Activated CD4-positive, alpha-beta memory T cell treated with anti-CD3 and anti-CD28 coated beads for 36 hours (primary cell): ENCODE data around the gene NEDD8. TPM values are rescaled to one million over a fixed set of nuclear protein-coding genes. Genes with fewer than 3 reads are reported as not detected.
A peak's percentile ranks its signal among the peaks of the same experiment; 100 is the strongest.
"Not testable (repeated sequence)": the region's sequence is repeated elsewhere in the genome, so short reads cannot be mapped to it uniquely, and the experiment has no call there.

Experiments used
- CTCF ChIA-PET: fragments of 350-600 bp; sonication (Branson Sonifier 250); formaldehyde crosslinking; loops from one replicate; lab custom pipeline; 2021; ENCODE audit warnings: antibody characterized with exemption, inconsistent platforms; lab: Charles Lee
- POLR2A ChIA-PET: fragments of 350-600 bp; sonication (Branson Sonifier 250); formaldehyde crosslinking; loops from one replicate; lab custom pipeline; 2021; ENCODE audit warnings: antibody characterized with exemption; lab: Charles Lee
- DNase-seq: peaks from one replicate; pipeline ENCODE4 v3.0.0-alpha.2; 2020
- H3K27ac Mint-ChIP-seq: one replicate; pipeline ENCODE4 v1.8.0; 2021; ENCODE audit warnings: mixed read lengths
- H3K27me3 Mint-ChIP-seq: one replicate; pipeline ENCODE4 v1.8.0; 2021; ENCODE audit warnings: mixed read lengths
- H3K36me3 Mint-ChIP-seq: one replicate; pipeline ENCODE4 v1.8.0; 2021; ENCODE audit warnings: mixed read lengths
- H3K4me1 Mint-ChIP-seq: one replicate; pipeline ENCODE4 v1.8.0; 2021; ENCODE audit warnings: low read depth, mixed read lengths
- H3K4me3 Mint-ChIP-seq: one replicate; pipeline ENCODE4 v1.8.0; 2021; ENCODE audit warnings: mild to moderate bottlenecking, mixed read lengths
- H3K9me3 Mint-ChIP-seq: one replicate; pipeline ENCODE4 v1.8.0; 2021; ENCODE audit warnings: mixed read lengths
- intact Hi-C: fragments of 100-400 bp; cut with micrococcal nuclease; formaldehyde crosslinking; loops from one replicate; pipeline ENCODE4 v1.15.1; 2023
- total RNA-seq, 2 experiments: library from RNA; stranded (reverse); gene quantifications; one replicate each; pipeline ENCODE4 v1.2.3, GENCODE V29; 2021

Gene NEDD8
- total RNA-seq, 2 experiments from 2014 or later, result 202 to 213 TPM

DNA sequence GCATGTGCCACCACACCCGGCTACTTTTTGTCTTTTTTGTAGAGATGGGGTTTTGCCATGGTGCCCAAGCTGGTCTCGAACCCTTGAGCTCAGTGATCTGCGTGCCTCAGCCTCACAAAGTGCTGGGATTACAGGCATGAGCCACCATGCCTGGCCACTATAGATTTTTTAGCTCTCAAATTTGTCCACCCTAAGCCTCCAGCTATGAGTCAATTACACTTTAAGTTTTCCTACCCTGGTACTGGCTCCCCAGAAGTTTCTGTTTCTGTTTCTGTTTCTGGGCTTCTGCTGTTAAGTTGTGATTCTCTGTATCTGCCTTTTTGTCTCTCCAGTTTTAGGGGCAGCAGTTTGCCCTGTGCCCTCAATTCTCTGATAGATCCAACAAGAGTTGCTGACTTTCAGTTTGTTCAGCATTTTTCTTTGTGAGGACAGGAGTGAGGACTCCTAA, 14.6 kb upstream of the NEDD8 start:
- Mint-ChIP-seq H3K4me3 (peak overlapping the region; percentile 60), H3K27me3 (no peaks in the 10 kb centered on the region), H3K9me3 (no peaks in the 10 kb centered on the region), H3K27ac (peak overlapping the region; percentile 90), H3K36me3 (no peaks in the 10 kb centered on the region), H3K4me1 (peaks cover 46% of the 10 kb centered on the region)
- DNase-seq, result peak; percentile 56
- CTCF ChIA-PET, result interaction anchor here (0.6 to 9.2 kb wide), 20 partner anchors 10 to 195 kb away, joined by 3 to 197 read pairs (median 4); partner anchors contain the start of genes CIDEB, DHRS1, IRF9 and LTB4R
- intact Hi-C loops, result loop anchor here (1.0 kb wide), 1 partner anchor 28 kb away; no protein-coding TSS in a partner anchor
- POLR2A ChIA-PET, result interaction anchor here (0.6 to 2.4 kb wide), 18 partner anchors 12 to 1053 kb away, joined by 3 to 8 read pairs (median 4); partner anchors contain the start of genes IPO4, KHNYN and RABGGTA

- peaks cover 50% of the 10 kb centered on the region for H3K4me1 Mint-ChIP-seq
- DNase-seq, result not testable (repeated sequence)
These were observed 13.2 kb upstream of the NEDD8 start for GRCh38 chr14:24245350-24245749.

GRCh38 chr14:24243336-24243836, 11.2 kb upstream of the NEDD8 start:
- H3K4me1 Mint-ChIP-seq, result peaks cover 58% of the 10 kb centered on the region
- H3K36me3 Mint-ChIP-seq, result peaks cover 24% of the 10 kb centered on the region
- intact Hi-C loops, result loop anchor here (1.0 to 2.0 kb wide), 3 partner anchors 45 to 188 kb away; partner anchors contain the start of gene IPO4
- DNase-seq, result no peak
- no peaks in the 10 kb centered on the region for H3K27me3 Mint-ChIP-seq
- peak overlapping the region; percentile 84 for H3K4me3 Mint-ChIP-seq
- H3K27ac Mint-ChIP-seq, result peak overlapping the region; percentile 96
- POLR2A ChIA-PET, result interaction anchor here (0.7 to 3.0 kb wide), 15 partner anchors 9 to 187 kb away, joined by 3 to 53 read pairs (median 7); partner anchors contain the start of genes CHMP4A, DHRS1, EMC9 and GMPR2
- no peaks in the 10 kb centered on the region for H3K9me3 Mint-ChIP-seq
- CTCF ChIA-PET, result interaction anchor here (0.7 to 9.2 kb wide), 25 partner anchors 8 to 194 kb away, joined by 3 to 224 read pairs (median 10); partner anchors contain the start of genes CHMP4A, CIDEB, DHRS1 and GMPR2

More at GRCh38 chr14:24245350-24245749, 13.2 kb upstream of the NEDD8 start:
- H3K4me3 Mint-ChIP-seq, H3K27me3 Mint-ChIP-seq, H3K36me3 Mint-ChIP-seq, H3K27ac Mint-ChIP-seq, intact Hi-C loops, H3K9me3 Mint-ChIP-seq: not testable (repeated sequence)
- ChIA-PET CTCF (interaction anchor here (1.1 to 9.2 kb wide), 5 partner anchors 46 to 88 kb away, joined by 3 to 224 read pairs (median 57); partner anchors contain the start of genes CIDEB, DHRS1, LTB4R and LTB4R2), POLR2A (interaction anchor here (0.6 to 0.8 kb wide), 3 partner anchors 29 to 52 kb away, joined by 3 to 6 read pairs (median 4); no protein-coding TSS in a partner anchor)

GRCh38 chr14:24241829-24242443, 9.8 kb upstream of the NEDD8 start:
- H3K9me3 Mint-ChIP-seq, result no peaks in the 10 kb centered on the region
- H3K27me3 Mint-ChIP-seq, result no peaks in the 10 kb centered on the region
- H3K27ac Mint-ChIP-seq, result peak overlapping the region; percentile 96
- ChIA-PET POLR2A (interaction anchor here (0.7 to 3.0 kb wide), 26 partner anchors 9 to 921 kb away, joined by 3 to 53 read pairs (median 5); partner anchors contain the start of genes CHMP4A, CIDEB, DCAF11 and DHRS1), CTCF (interaction anchor here (0.5 to 9.2 kb wide), 36 partner anchors 9 to 921 kb away, joined by 3 to 224 read pairs (median 7); partner anchors contain the start of genes CHMP4A, CIDEB, DCAF11 and DHRS1)
- peaks cover 38% of the 10 kb centered on the region for H3K36me3 Mint-ChIP-seq
- peaks cover 59% of the 10 kb centered on the region for H3K4me1 Mint-ChIP-seq
- intact Hi-C loops, result loop anchor here (1.0 to 2.0 kb wide), 10 partner anchors 10 to 200 kb away; partner anchors contain the start of genes CHMP4A, DCAF11, GMPR2 and IPO4
- peak; percentile 94 for DNase-seq
- H3K4me3 Mint-ChIP-seq, result peak overlapping the region; percentile 84

DNA sequence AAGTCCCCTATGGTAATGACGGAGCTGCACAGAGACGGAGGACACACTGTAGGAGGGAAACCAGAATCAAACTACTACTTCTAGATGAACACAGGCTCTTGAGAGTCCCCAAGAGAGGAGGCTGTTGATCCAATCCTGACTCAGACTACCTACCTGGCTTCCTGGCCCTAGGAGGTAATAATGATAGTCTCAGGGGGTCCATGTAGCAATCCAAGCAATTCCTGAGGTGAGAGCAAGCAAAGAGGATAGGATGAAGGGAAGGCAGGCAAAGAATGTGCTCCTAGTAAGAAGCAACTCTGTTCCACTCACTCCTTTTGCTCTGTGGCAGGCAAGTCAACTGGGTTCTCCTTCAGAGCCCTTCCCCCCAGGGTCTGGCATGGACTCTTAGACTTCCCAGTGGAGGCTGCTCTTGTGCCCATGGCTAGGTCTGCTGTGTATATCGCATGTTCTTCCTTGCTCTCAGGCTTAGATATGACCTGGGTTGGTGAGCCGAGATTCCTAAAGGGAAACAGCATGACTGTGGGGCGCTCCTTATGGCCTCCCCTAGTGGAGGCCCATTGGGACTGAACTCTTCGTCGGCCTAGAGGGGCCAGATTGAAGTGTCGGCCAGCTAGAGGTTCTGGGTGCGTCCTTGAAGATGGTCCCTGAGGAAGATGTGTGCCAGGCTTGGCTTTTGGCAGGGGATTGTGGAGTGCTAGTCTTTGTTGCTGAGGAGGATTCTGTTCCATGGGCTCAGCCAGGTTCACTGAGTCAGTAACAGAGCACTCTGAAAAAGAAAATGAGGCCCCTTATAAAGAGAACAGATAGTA, 8.1 kb upstream of the NEDD8 start:
- no peaks in the 10 kb centered on the region for H3K27me3 Mint-ChIP-seq

GRCh38 chr14:24238527-24239037, 6.4 kb upstream of the NEDD8 start:
- Mint-ChIP-seq H3K36me3 (peaks cover 58% of the 10 kb centered on the region), H3K27ac (peak overlapping the region; percentile 81), H3K27me3 (no peaks in the 10 kb centered on the region), H3K4me3 (no peak overlapping the region), H3K4me1 (peaks cover 72% of the 10 kb centered on the region), H3K9me3 (no peaks in the 10 kb centered on the region)
- CTCF ChIA-PET, result interaction anchor here (1.1 to 8.0 kb wide), 5 partner anchors 23 to 193 kb away, joined by 3 to 37 read pairs (median 5); partner anchors contain the start of genes CIDEB, LTB4R and MDP1
- POLR2A ChIA-PET, result interaction anchor here (0.7 to 1.8 kb wide), 8 partner anchors 23 to 101 kb away, joined by 3 to 5 read pairs (median 3); partner anchors contain the start of genes CHMP4A, IPO4, IRF9 and MDP1
- no peak for DNase-seq
- intact Hi-C loops, result no loop called here

More for the DNA sequence above, 8.1 kb upstream of the NEDD8 start:
- Mint-ChIP-seq H3K27ac (peak overlapping the region; percentile 81), H3K4me1 (peaks cover 64% of the 10 kb centered on the region), H3K36me3 (peaks cover 48% of the 10 kb centered on the region), H3K4me3 (peak overlapping the region; percentile 84), H3K9me3 (no peaks in the 10 kb centered on the region)
- ChIA-PET CTCF (interaction anchor here (1.1 to 9.2 kb wide), 5 partner anchors 57 to 70 kb away, joined by 3 to 224 read pairs (median 37); partner anchors contain the start of genes CIDEB, DHRS1, LTB4R and LTB4R2), POLR2A (interaction anchor here (1.0 kb wide), 1 partner anchor 25 kb away, joined by 4 read pairs; the partner anchor contains the start of gene MDP1)
- intact Hi-C loops, result no loop called here
- DNase-seq, result no peak

DNA sequence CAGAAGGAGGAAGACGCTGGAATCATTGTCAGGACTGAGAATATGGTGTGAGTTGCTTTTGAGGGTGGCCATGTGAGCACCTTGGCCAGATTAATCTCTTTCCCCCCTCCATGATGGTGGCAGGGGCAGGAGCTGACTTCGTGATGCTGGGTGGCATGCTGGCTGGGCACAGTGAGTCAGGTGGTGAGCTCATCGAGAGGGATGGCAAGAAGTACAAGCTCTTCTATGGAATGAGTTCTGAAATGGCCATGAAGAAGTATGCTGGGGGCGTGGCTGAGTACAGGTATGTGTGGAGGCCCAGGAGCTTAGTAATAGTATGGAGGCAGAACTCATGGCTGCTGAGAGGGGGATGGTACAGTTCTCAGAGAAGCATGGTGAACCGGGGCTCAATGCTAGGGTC, 6.0 kb upstream of the NEDD8 start:
- peaks cover 58% of the 10 kb centered on the region for H3K36me3 Mint-ChIP-seq
- no peaks in the 10 kb centered on the region for H3K9me3 Mint-ChIP-seq
- no peaks in the 10 kb centered on the region for H3K27me3 Mint-ChIP-seq
- no peak overlapping the region for H3K4me3 Mint-ChIP-seq
- DNase-seq, result peak; percentile 19
- H3K27ac Mint-ChIP-seq, result peak overlapping the region; percentile 81
- ChIA-PET POLR2A (interaction anchor here (0.7 to 1.8 kb wide), 10 partner anchors 22 to 197 kb away, joined by 3 to 5 read pairs (median 3); partner anchors contain the start of genes CHMP4A, CIDEB, IPO4 and IRF9), CTCF (interaction anchor here (1.1 to 8.0 kb wide), 6 partner anchors 22 to 193 kb away, joined by 3 to 37 read pairs (median 4); partner anchors contain the start of genes CIDEB, LTB4R and MDP1)
- H3K4me1 Mint-ChIP-seq, result peaks cover 71% of the 10 kb centered on the region
- intact Hi-C loops, result no loop called here

DNA sequence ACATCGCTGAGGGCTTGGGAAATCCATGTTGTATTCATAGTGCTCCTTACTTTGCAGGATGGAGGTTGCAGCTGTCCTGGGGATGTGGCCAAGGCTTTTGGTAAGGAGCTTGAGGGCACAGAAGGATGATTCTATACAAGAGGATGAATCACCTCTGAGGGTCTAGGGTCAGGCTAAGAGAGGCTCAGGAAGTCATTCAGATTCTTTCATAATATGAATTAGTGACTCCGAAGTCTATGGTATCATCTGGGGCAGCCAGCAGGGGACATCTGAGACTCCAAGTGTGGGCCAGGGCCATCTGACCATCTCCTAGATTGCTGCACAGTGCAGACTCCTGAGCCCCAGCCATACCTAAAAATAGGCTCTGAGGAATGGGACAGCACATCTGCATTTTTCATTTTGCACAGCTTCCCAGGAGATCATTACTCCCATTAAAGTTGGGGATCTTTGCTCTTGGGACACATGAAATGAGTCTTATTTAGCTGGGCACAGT, 5.3 kb upstream of the NEDD8 start:
- intact Hi-C loops, result no loop called here
- Mint-ChIP-seq H3K4me3 (no peak overlapping the region), H3K27ac (peak overlapping the region; percentile 81), H3K36me3 (peaks cover 58% of the 10 kb centered on the region), H3K9me3 (no peaks in the 10 kb centered on the region), H3K27me3 (no peaks in the 10 kb centered on the region), H3K4me1 (peaks cover 69% of the 10 kb centered on the region)
- CTCF ChIA-PET, result interaction anchor here (0.7 to 8.0 kb wide), 6 partner anchors 22 to 194 kb away, joined by 3 to 37 read pairs (median 4); partner anchors contain the start of genes CIDEB and MDP1
- POLR2A ChIA-PET, result interaction anchor here (0.8 to 1.8 kb wide), 9 partner anchors 22 to 198 kb away, joined by 3 to 5 read pairs (median 3); partner anchors contain the start of genes CHMP4A, CIDEB, IPO4 and MDP1
- no peak for DNase-seq

GRCh38 chr14:24236689-24237462, 4.7 kb upstream of the NEDD8 start:
- H3K27ac Mint-ChIP-seq, result no peak overlapping the region
- ChIA-PET CTCF (interaction anchor here (0.7 to 8.0 kb wide), 4 partner anchors 34 to 71 kb away, joined by 3 to 37 read pairs (median 12); partner anchors contain the start of gene CIDEB), POLR2A (interaction anchor here (1.0 to 1.8 kb wide), 3 partner anchors 21 to 72 kb away, joined by 3 to 5 read pairs (median 4); partner anchors contain the start of genes CIDEB and MDP1)
- H3K4me3 Mint-ChIP-seq, result no peak overlapping the region
- H3K4me1 Mint-ChIP-seq, result peaks cover 69% of the 10 kb centered on the region
- no peaks in the 10 kb centered on the region for H3K27me3 Mint-ChIP-seq
- DNase-seq, result no peak
- intact Hi-C loops, result no loop called here
- H3K36me3 Mint-ChIP-seq, result peaks cover 58% of the 10 kb centered on the region
- H3K9me3 Mint-ChIP-seq, result no peaks in the 10 kb centered on the region
